Astrocyte (in vitro differentiated cells and primary cell): ENCODE measurements around the gene PRR35.

Experiments
- CTCF ChIP-seq: IDR thresholded peaks from 2 replicates; pipeline ENCODE4 v1.5.1; 2011; ENCODE audit warnings: low read depth, mild to moderate bottlenecking, inconsistent platforms, low read length, moderate library complexity; ENCODE audit not compliant: insufficient read depth
- EZH2 ChIP-seq: IDR thresholded peaks from 2 replicates; pipeline ENCODE4 v1.6.1; 2012; ENCODE audit warnings: mild to moderate bottlenecking, low read length, inconsistent platforms; ENCODE audit not compliant: insufficient read depth

DNA sequence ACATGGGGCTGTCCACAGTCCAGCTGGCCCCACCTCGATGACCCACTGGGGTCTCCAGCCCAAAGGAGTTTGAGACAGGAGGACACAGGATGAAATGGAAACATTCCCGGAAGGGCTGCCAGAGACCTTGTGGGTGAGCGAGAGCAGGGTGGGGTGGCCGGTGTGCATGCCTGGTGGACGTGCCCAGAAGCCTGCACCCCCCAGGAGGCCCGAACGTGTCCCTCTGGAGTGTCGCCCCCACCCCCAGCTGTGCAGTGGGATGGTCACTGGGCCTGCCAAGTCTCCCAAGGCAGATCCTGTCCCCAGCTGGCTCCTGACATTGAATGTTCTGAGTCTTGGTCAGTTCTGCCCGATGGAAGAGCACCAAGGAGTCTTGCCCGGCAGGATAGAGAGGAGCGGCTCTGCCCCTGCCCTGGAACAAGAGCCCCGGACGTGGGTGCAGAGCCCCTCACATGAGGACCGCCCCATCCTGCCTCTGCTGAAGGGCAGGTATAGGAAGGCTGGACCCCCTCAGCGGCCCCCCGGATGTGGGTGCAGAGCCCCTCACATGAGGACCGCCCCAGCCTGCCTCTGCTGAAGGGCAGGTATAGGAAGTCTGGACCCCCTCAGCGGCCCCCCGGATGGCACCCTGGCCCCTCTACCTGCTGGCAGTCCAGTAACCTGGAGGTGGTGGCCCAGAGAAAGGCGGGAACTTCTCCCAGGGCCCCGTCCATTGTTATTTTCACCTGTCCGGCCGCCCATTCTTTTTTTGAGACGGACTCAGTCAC is 35.7 kb upstream of the PRR35 start:
- TF ChIP-seq EZH2: no peak
- no peak for TF ChIP-seq CTCF
